NCI-H1105 treated with DMSO at 0.1 percent for 48 hours (cell line): ENCODE results near the gene MUC22.
"Not testable (repeated sequence)": the region's sequence is repeated elsewhere in the genome, so short reads cannot be mapped to it uniquely, and the experiment has no call there.

Experiments
- DNase-seq: peaks from one replicate; lab custom pipeline; 2025; lab: John Stamatoyannopoulos, UW

MUC22 gene

DNA sequence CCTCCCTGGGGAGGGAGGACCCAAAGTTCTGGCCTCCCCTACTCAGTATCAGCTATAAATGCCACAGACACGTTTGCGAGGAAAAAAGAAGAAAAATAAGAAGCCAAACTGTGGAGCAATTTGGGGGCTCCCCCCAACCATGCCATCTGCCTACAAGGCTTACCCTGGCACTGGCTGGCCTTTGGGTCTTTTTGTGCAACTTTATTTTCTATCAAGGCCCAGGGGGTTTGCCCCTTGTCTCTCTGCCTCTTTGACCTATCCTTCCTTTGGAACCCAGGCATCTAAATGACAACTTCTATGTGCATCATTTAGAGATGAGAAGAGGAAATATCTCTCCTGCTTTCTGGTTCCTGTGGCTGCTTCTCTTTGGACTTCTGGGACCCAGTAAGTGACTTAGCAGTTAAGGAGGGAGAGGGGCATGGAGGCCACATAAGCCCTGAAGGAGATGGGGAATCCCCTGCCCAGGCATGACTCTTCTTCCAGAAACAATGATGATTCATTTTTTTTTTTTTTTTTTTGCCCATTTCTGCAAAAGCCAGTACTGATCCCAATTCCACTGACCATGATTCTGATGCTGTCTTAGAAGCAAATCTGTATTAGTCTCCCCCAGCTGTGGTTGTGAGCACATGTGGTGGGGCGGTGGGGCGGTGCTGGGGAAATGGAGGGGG is at the start of gene MUC22:
MUC22 (plus strand) TSS at position 82 of the 668 bp plus-strand sequence; CDS start at position 315, 233 bp downstream.
- no peak for DNase-seq

GRCh38 chr6:30960907-30961673 is 49.2 kb upstream of the MUC22 start:
- no peak for DNase-seq

- DNase-seq, result no peak
Measured at GRCh38 chr6:30962716-30963115, 47.6 kb upstream of the MUC22 start.

GRCh38 chr6:30963641-30964040 is 46.6 kb upstream of the MUC22 start:
- no peak for DNase-seq

- DNase-seq, result no peak
Measured at GRCh38 chr6:30964075-30964474, 46.2 kb upstream of the MUC22 start.

GRCh38 chr6:30965140-30965601 is 45.1 kb upstream of the MUC22 start:
- no peak for DNase-seq

DNA sequence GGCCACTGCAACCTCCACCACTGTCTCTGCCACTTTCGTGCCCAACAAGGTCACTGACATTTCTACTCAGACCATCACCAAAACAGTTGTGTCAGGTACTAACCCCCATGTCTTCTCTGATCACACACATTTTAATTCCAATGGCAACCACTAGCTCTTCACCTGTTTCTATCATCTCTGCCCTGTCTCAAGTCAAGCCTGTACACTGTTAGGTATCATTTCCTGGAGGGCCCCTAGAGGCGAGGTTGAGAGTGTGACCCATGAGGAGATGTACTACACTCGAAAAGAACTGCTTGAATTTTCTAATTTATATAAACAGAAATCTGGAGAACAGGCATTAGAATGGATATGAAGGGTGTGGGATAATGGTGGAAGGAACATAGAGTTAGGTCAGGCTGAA is 44.1 kb upstream of the MUC22 start:
- no peak for DNase-seq

- not testable (repeated sequence) for DNase-seq
Measured at GRCh38 chr6:30969171-30969570, 41.1 kb upstream of the MUC22 start.

DNA sequence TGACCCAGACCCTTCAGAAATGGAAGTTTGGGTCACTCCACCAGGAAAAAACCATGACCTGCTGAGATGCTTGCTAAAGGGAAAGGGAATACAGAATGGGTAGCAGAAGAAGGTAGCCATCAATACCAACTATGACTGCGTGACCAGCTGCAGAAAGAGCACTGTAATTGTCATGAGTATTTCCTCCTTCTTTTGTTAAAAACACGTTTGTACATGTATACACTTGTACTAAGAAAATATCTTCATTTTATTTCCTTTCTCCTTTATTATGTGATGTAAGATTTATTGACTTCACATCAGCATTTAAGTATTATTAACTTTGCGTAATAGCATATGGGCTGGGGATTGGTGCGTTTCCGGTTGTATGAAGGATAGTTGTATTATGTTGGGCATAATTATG is 39.3 kb upstream of the MUC22 start:
- no peak for DNase-seq

DNA sequence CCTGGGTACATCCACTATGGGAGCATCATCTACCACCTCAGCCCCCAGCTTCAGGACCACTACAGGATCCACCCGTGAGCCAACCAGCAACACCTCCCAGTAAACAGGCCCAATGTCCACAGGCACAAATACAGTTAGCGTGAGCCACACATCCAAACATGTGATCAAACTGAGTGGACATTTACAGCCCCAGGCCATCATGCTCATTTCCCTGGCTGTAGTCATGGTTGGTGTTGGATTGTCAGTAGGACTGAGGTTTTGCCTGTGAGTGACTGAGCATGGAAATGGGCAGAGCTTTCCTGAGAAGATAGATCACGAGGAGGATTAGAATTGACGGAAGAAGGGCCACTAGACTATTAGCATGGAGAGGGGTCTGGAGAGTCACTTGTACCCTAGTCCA is 37.5 kb upstream of the MUC22 start:
- DNase-seq, result no peak

DNA sequence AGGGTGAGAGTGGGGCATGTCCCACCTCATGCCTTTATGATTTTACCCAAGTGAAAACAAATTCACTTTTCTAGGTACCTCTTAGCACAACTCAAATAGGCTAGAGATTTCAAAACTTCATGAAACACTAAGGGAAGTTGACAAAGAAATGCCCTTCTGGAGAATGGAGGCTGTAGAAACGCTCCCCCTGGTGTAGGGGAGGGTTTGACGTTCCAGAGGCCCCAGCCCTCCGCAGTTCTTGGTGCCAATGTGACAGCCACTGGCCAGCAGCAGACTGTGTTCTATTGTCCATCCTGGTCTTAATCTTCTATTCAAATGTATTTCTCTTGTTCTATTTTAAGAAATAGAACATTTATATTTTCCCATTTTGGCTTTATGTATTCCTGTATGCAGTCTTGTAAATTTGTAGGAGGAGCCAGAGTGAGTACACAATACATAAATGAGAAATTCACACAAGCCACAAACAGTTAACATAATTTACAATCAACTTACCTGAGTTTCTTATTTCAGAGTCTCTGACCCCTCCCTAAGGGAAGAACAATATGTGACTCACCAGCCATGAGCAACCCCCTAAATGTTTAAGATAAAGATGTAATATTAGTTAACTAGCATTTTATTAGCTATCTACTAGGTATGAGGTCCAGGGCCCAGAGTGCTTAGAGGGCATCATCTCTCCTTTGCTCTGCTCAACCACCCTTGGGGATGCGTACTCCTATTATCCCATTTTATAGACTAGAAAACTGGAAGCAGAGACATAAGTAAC is 35.6 kb upstream of the MUC22 start:
- DNase-seq, result no peak

DNA sequence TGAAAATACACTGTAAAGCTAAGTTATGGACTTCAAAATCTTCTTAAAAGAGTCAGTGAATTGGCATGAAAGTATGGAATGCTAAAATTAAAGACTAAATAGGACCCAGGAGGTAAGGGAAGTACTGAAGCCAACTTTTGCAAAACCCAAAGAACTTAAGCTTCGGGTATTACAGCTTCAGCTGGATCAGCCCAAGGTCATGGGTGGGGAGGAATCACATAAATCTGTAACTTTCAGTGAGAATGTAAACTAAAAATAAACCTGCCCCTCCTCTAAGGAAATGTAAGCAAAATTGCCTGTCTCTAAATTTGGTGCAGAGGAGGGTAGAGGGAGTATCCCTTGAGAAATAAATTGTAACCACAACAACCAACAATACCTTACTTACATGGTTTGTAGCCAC is 31.1 kb upstream of the MUC22 start:
- no peak for DNase-seq

DNA sequence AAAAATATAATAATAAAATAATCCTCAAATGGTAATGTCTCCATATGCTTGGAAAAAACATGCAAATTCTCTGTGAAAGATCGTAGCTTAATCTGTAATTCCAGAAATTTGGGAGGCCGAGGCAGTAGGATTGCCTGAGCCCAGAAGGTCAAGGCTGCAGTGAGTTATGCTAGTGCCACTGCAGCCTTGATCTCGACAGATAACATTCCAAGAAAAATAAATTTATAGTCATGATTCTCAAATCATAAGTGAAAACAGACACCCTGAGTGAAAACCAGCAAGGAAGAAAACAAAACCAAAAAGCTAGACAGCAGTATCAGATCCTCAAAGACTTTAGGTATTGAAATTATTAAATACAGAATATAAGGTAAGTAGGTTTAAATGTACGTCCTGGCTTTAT is 30.6 kb upstream of the MUC22 start:
- DNase-seq, result no peak

- peak; percentile 42 for DNase-seq
Measured at GRCh38 chr6:30981942-30982772, 28.1 kb upstream of the MUC22 start.

GRCh38 chr6:30983439-30983838 is 26.8 kb upstream of the MUC22 start, which contains the start of gene MUC21:
MUC21 (plus strand) TSS chr6:30983718; CDS start chr6:30983959, 241 bp downstream.
- DNase-seq, result no peak

- DNase-seq, result no peak
Measured at GRCh38 chr6:30985490-30985889, 24.8 kb upstream of the MUC22 start.

DNA sequence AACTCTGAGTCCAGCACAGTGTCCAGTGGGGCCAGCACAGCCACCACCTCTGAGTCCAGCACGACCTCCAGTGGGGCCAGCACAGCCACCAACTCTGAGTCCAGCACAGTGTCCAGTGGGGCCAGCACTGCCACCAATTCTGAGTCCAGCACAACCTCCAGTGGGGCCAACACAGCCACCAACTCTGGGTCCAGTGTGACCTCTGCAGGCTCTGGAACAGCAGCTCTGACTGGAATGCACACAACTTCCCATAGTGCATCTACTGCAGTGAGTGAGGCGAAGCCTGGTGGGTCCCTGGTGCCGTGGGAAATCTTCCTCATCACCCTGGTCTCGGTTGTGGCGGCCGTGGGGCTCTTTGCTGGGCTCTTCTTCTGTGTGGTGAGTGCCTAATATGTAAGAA is 23.0 kb upstream of the MUC22 start:
- no peak for DNase-seq

DNA sequence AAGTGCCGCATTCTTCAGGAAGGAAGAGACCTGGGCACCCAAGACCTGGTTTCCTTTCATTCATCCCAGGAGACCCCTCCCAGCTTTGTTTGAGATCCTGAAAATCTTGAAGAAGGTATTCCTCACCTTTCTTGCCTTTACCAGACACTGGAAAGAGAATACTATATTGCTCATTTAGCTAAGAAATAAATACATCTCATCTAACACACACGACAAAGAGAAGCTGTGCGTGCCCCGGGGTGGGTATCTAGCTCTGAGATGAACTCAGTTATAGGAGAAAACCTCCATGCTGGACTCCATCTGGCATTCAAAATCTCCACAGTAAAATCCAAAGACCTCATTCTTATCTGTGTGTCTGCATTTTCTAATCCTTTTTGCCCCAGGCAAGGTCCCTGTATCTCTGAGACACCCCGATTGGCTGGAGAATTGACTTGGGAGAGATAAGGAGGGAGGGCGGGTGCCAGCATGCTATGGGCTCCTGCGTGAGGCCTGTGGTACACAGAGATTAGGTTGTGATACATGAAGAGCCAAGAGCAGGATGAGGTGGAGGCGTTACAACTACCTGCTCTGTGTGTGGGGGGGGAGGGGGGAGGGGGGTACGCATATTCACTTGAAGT is 22.0 kb upstream of the MUC22 start:
- DNase-seq, result no peak

GRCh38 chr6:30990422-30991086 is 19.7 kb upstream of the MUC22 start:
- no peak for DNase-seq

- DNase-seq, result no peak
Measured at GRCh38 chr6:30991891-30992290, 18.4 kb upstream of the MUC22 start.

DNA sequence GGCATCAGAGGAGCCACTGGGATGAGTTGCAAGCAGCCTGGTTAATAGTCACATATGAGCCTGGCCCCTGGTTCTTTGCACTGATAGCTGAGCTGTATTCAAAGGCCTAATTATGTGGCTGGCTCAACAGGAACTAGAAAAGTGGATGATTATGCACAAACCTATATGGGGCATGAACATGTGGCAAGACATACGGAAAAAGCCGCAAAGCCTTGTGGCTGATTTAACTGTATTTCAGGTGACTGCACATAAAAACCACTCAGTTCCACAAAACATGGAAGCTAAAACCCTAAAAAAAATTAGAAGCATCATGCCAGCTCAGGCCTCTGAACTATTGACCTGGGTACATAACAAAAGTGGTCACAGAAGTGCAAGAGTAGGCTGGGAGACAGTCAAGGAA is 13.0 kb upstream of the MUC22 start:
- no peak for DNase-seq
